ENCODE data around the gene POR.
A peak's percentile ranks its signal among the peaks of the same experiment; 100 is the strongest.
"Not testable (repeated sequence)": the region's sequence is repeated elsewhere in the genome, so short reads cannot be mapped to it uniquely, and the experiment has no call there.

The POR gene

GRCh38 chr7:75887669-75888369 is 27.1 kb upstream of the POR start:
- no peak overlapping the region for H3K27ac ChIP-seq (ENCODE audit: low read depth, low read length)
- no peaks in the 10 kb centered on the region for H3K4me1 ChIP-seq (ENCODE audit: control insufficient read depth, insufficient read depth, low read length)
- no peak overlapping the region for H3K9ac ChIP-seq (ENCODE audit: low read depth, low read length)
- H3K9me3 ChIP-seq (ENCODE audit: control insufficient read depth, insufficient read depth, low read length): no peaks in the 10 kb centered on the region
- no peaks in the 10 kb centered on the region for H3K27me3 ChIP-seq (ENCODE audit: control insufficient read depth, insufficient read depth, low read length)
- no peak overlapping the region for H3K4me3 ChIP-seq (ENCODE audit: low read depth, low read length)
- H3K36me3 ChIP-seq (ENCODE audit: control insufficient read depth, insufficient read depth, low read length): peaks cover 49% of the 10 kb centered on the region

GRCh38 chr7:75888464-75889222 is 26.3 kb upstream of the POR start:
- Histone ChIP-seq H3K27ac (ENCODE audit: low read depth, low read length) (no peak overlapping the region), H3K4me3 (ENCODE audit: low read depth, low read length) (no peak overlapping the region), H3K9me3 (ENCODE audit: control insufficient read depth, insufficient read depth, low read length) (no peaks in the 10 kb centered on the region), H3K27me3 (ENCODE audit: control insufficient read depth, insufficient read depth, low read length) (no peaks in the 10 kb centered on the region), H3K36me3 (ENCODE audit: control insufficient read depth, insufficient read depth, low read length) (peaks cover 41% of the 10 kb centered on the region), H3K9ac (ENCODE audit: low read depth, low read length) (no peak overlapping the region), H3K4me1 (ENCODE audit: control insufficient read depth, insufficient read depth, low read length) (no peaks in the 10 kb centered on the region)

- Histone ChIP-seq H3K9ac (ENCODE audit: low read depth, low read length) (no peak overlapping the region), H3K9me3 (ENCODE audit: control insufficient read depth, insufficient read depth, low read length) (no peaks in the 10 kb centered on the region), H3K4me3 (ENCODE audit: low read depth, low read length) (no peak overlapping the region), H3K4me1 (ENCODE audit: control insufficient read depth, insufficient read depth, low read length) (no peaks in the 10 kb centered on the region), H3K36me3 (ENCODE audit: control insufficient read depth, insufficient read depth, low read length) (peaks cover 35% of the 10 kb centered on the region), H3K27me3 (ENCODE audit: control insufficient read depth, insufficient read depth, low read length) (no peaks in the 10 kb centered on the region), H3K27ac (ENCODE audit: low read depth, low read length) (no peak overlapping the region)
Measured at GRCh38 chr7:75889223-75889825, 25.6 kb upstream of the POR start.

GRCh38 chr7:75889826-75890225 is 25.1 kb upstream of the POR start:
- H3K4me3 ChIP-seq (ENCODE audit: low read depth, low read length): no peak overlapping the region
- H3K27me3 ChIP-seq (ENCODE audit: control insufficient read depth, insufficient read depth, low read length): no peaks in the 10 kb centered on the region
- peaks cover 30% of the 10 kb centered on the region for H3K36me3 ChIP-seq (ENCODE audit: control insufficient read depth, insufficient read depth, low read length)
- no peak overlapping the region for H3K27ac ChIP-seq (ENCODE audit: low read depth, low read length)
- H3K9ac ChIP-seq (ENCODE audit: low read depth, low read length): no peak overlapping the region
- no peaks in the 10 kb centered on the region for H3K9me3 ChIP-seq (ENCODE audit: control insufficient read depth, insufficient read depth, low read length)
- no peaks in the 10 kb centered on the region for H3K4me1 ChIP-seq (ENCODE audit: control insufficient read depth, insufficient read depth, low read length)

GRCh38 chr7:75891237-75891636 is 23.7 kb upstream of the POR start:
- not testable (repeated sequence) for H3K27ac ChIP-seq (ENCODE audit: low read depth, low read length); H3K4me1 ChIP-seq (ENCODE audit: control insufficient read depth, insufficient read depth, low read length); H3K9me3 ChIP-seq (ENCODE audit: control insufficient read depth, insufficient read depth, low read length); H3K4me3 ChIP-seq (ENCODE audit: low read depth, low read length); H3K9ac ChIP-seq (ENCODE audit: low read depth, low read length); H3K27me3 ChIP-seq (ENCODE audit: control insufficient read depth, insufficient read depth, low read length)
- peaks cover 17% of the 10 kb centered on the region for H3K36me3 ChIP-seq (ENCODE audit: control insufficient read depth, insufficient read depth, low read length)

GRCh38 chr7:75891815-75892411 is 23.0 kb upstream of the POR start:
- H3K27me3 ChIP-seq (ENCODE audit: control insufficient read depth, insufficient read depth, low read length): no peaks in the 10 kb centered on the region
- peaks cover 12% of the 10 kb centered on the region for H3K36me3 ChIP-seq (ENCODE audit: control insufficient read depth, insufficient read depth, low read length)
- H3K27ac ChIP-seq (ENCODE audit: low read depth, low read length): no peak overlapping the region
- H3K9ac ChIP-seq (ENCODE audit: low read depth, low read length): no peak overlapping the region
- no peaks in the 10 kb centered on the region for H3K4me1 ChIP-seq (ENCODE audit: control insufficient read depth, insufficient read depth, low read length)
- H3K4me3 ChIP-seq (ENCODE audit: low read depth, low read length): no peak overlapping the region
- no peaks in the 10 kb centered on the region for H3K9me3 ChIP-seq (ENCODE audit: control insufficient read depth, insufficient read depth, low read length)

- H3K4me1 ChIP-seq (ENCODE audit: control insufficient read depth, insufficient read depth, low read length): no peaks in the 10 kb centered on the region
- H3K9ac ChIP-seq (ENCODE audit: low read depth, low read length): no peak overlapping the region
- H3K27me3 ChIP-seq (ENCODE audit: control insufficient read depth, insufficient read depth, low read length): no peaks in the 10 kb centered on the region
- H3K27ac ChIP-seq (ENCODE audit: low read depth, low read length): no peak overlapping the region
- no peak overlapping the region for H3K4me3 ChIP-seq (ENCODE audit: low read depth, low read length)
- H3K36me3 ChIP-seq (ENCODE audit: control insufficient read depth, insufficient read depth, low read length): peaks cover 8% of the 10 kb centered on the region; the same call in 1 of the 2 replicates
- no peaks in the 10 kb centered on the region for H3K9me3 ChIP-seq (ENCODE audit: control insufficient read depth, insufficient read depth, low read length)
Measured at GRCh38 chr7:75892634-75893272, 22.2 kb upstream of the POR start.

- 0 out of 2 replicates have a peak, but pooled peaks cover 2% of the 10 kb centered on the region for H3K4me1 ChIP-seq (ENCODE audit: control insufficient read depth, insufficient read depth, low read length)
- no peaks in the 10 kb centered on the region for H3K36me3 ChIP-seq (ENCODE audit: control insufficient read depth, insufficient read depth, low read length)
- no peak overlapping the region for H3K4me3 ChIP-seq (ENCODE audit: low read depth, low read length)
- H3K9ac ChIP-seq (ENCODE audit: low read depth, low read length): no peak overlapping the region
- H3K27me3 ChIP-seq (ENCODE audit: control insufficient read depth, insufficient read depth, low read length): no peaks in the 10 kb centered on the region
- no peaks in the 10 kb centered on the region for H3K9me3 ChIP-seq (ENCODE audit: control insufficient read depth, insufficient read depth, low read length)
- no peak overlapping the region for H3K27ac ChIP-seq (ENCODE audit: low read depth, low read length)
Measured at GRCh38 chr7:75896803-75897327, 18.1 kb upstream of the POR start.

- Histone ChIP-seq H3K9me3 (ENCODE audit: control insufficient read depth, insufficient read depth, low read length) (no peaks in the 10 kb centered on the region), H3K36me3 (ENCODE audit: control insufficient read depth, insufficient read depth, low read length) (no peaks in the 10 kb centered on the region), H3K27ac (ENCODE audit: low read depth, low read length) (peak overlapping the region; percentile 11), H3K4me3 (ENCODE audit: low read depth, low read length) (no peak overlapping the region), H3K27me3 (ENCODE audit: control insufficient read depth, insufficient read depth, low read length) (no peaks in the 10 kb centered on the region), H3K4me1 (ENCODE audit: control insufficient read depth, insufficient read depth, low read length) (peaks cover 2% of the 10 kb centered on the region; the same call in 1 of the 2 replicates), H3K9ac (ENCODE audit: low read depth, low read length) (no peak overlapping the region)
Measured at GRCh38 chr7:75900617-75901315, 14.2 kb upstream of the POR start.

Data from HUES48 (cell line).